ENCODE measurements around the gene NKX1-1. TPM values are rescaled to one million over a fixed set of nuclear protein-coding genes. Genes with fewer than 3 reads are reported as not detected.
A peak's percentile ranks its signal among the peaks of the same experiment; 100 is the strongest.

NKX1-1 gene
- total RNA-seq, 2 experiments from 2014 or later, result not detected

GRCh38 chr4:1449475-1449832, 43.2 kb upstream of the NKX1-1 start:
- no peak for DNase-seq

DNA sequence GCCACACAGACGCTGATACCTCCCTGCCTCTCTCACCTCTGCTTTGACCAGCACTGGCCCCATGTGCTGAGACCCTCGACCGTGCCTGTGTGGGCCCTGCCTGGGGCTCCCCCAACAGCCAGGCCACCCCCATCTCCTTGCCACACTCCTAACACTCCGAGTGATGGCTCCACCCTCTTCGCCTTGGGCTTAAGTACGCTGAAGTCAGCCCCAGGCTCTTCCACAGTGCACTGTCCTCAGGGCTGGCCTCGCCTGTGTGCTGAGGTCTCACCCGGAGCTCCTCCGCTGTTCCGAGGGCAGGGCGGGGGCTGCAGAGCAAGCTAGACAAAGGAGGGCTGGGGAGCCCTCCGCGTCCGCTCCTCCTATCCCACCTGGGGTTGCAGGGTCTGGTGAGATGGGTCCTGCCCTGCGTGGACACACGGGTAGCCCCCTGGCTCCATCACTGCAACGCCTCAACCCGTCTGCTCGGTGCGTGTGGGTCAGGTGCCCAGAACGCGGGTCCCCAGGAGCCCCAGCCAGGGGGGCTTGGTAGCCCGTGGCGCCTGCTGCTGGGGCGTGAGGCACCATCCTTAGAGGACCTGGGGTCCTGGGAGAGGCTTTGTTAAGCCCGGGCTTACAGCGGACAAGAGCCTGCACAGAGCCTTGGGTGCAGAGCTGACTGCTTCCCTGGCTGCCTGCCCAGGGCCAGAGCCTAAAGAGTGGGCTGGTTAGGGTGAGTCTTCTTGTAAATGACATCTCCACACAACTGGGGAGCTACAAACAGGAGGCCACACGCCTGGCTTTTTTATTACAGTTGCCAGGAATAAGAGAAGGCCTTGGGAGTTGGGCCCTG, 42.6 kb upstream of the NKX1-1 start:
- Mint-ChIP-seq H3K4me3 (no peak overlapping the region), H3K36me3 (ENCODE audit: low read depth) (no peaks in the 10 kb centered on the region), H3K27ac (no peak overlapping the region), H3K9me3 (peaks cover 18% of the 10 kb centered on the region), H3K4me1 (ENCODE audit: low read depth) (no peaks in the 10 kb centered on the region), H3K27me3 (peaks cover 22% of the 10 kb centered on the region)
- Histone ChIP-seq H3K36me3 (ENCODE audit: insufficient read depth, low read length) (no peaks in the 10 kb centered on the region), H3K27me3 (ENCODE audit: control insufficient read depth in 1 of 2, insufficient read depth in 2 of 2, low read length in 2 of 2) (peaks cover 0 to 12% of the 10 kb centered on the region in 2 experiments), H3K27ac (ENCODE audit: low read depth in 1 of 2, low read length in 2 of 2) (no peak overlapping the region), H3K4me3 (ENCODE audit: low read length) (no peak overlapping the region), H3K9me3 (ENCODE audit: control insufficient read depth in 1 of 2, insufficient read depth in 1 of 2, low read length in 2 of 2) (peaks cover 0 to 27% of the 10 kb centered on the region in 2 experiments), H3K4me1 (ENCODE audit: insufficient read depth, low read length) (no peaks in the 10 kb centered on the region)
- ATAC-seq (ENCODE audit: poor library complexity) (no peak), DNase-seq (peak in 1 of 14 experiments; percentile 6)
- intact Hi-C loops (cut with DNase I, micrococcal nuclease), result no loop called here
- TF ChIP-seq, protein P1, sequence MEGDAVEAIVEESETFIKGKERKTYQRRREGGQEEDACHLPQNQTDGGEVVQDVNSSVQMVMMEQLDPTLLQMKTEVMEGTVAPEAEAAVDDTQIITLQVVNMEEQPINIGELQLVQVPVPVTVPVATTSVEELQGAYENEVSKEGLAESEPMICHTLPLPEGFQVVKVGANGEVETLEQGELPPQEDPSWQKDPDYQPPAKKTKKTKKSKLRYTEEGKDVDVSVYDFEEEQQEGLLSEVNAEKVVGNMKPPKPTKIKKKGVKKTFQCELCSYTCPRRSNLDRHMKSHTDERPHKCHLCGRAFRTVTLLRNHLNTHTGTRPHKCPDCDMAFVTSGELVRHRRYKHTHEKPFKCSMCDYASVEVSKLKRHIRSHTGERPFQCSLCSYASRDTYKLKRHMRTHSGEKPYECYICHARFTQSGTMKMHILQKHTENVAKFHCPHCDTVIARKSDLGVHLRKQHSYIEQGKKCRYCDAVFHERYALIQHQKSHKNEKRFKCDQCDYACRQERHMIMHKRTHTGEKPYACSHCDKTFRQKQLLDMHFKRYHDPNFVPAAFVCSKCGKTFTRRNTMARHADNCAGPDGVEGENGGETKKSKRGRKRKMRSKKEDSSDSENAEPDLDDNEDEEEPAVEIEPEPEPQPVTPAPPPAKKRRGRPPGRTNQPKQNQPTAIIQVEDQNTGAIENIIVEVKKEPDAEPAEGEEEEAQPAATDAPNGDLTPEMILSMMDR (IDR thresholded peaks at IDR 0.05), result no peak
- POLR2A ChIA-PET, result no interaction called here
- CTCF ChIA-PET, result no interaction called here

More at GRCh38 chr4:1449475-1449832, 43.2 kb upstream of the NKX1-1 start:
- H3K27me3 Mint-ChIP-seq, result peaks cover 20% of the 10 kb centered on the region
- H3K36me3 Mint-ChIP-seq (ENCODE audit: low read depth), result no peaks in the 10 kb centered on the region
- H3K4me3 ChIP-seq (ENCODE audit: low read length), result no peak overlapping the region
- H3K27ac Mint-ChIP-seq, result no peak overlapping the region
- no peaks in the 10 kb centered on the region for H3K4me1 ChIP-seq (ENCODE audit: insufficient read depth, low read length)
- no peaks in the 10 kb centered on the region for H3K36me3 ChIP-seq (ENCODE audit: insufficient read depth, low read length)
- intact Hi-C loops (cut with DNase I, micrococcal nuclease), result no loop called here
- H3K9me3 ChIP-seq (ENCODE audit: control insufficient read depth in 1 of 2, insufficient read depth in 1 of 2, low read length in 2 of 2), result peaks cover 0 to 27% of the 10 kb centered on the region in 2 experiments
- no peak for ATAC-seq (ENCODE audit: poor library complexity)
- peaks cover 0 to 12% of the 10 kb centered on the region in 2 experiments for H3K27me3 ChIP-seq (ENCODE audit: control insufficient read depth in 1 of 2, insufficient read depth in 2 of 2, low read length in 2 of 2)
- CTCF ChIA-PET, result no interaction called here
- H3K4me3 Mint-ChIP-seq, result no peak overlapping the region
- H3K27ac ChIP-seq (ENCODE audit: low read depth in 1 of 2, low read length in 2 of 2), result no peak overlapping the region
- TF ChIP-seq, protein P1 (IDR thresholded peaks at IDR 0.05), result no peak
- H3K9me3 Mint-ChIP-seq, result peaks cover 21% of the 10 kb centered on the region
- H3K4me1 Mint-ChIP-seq (ENCODE audit: low read depth), result no peaks in the 10 kb centered on the region
- POLR2A ChIA-PET, result no interaction called here

GRCh38 chr4:1447676-1448588, 41.7 kb upstream of the NKX1-1 start:
- H3K4me1 ChIP-seq (ENCODE audit: insufficient read depth, low read length), result no peaks in the 10 kb centered on the region
- Mint-ChIP-seq H3K27me3 (peaks cover 21% of the 10 kb centered on the region), H3K36me3 (ENCODE audit: low read depth) (no peaks in the 10 kb centered on the region), H3K4me1 (ENCODE audit: low read depth) (no peaks in the 10 kb centered on the region), H3K9me3 (peaks cover 9% of the 10 kb centered on the region), H3K4me3 (no peak overlapping the region), H3K27ac (no peak overlapping the region)
- intact Hi-C loops (cut with DNase I, micrococcal nuclease), result no loop called here
- H3K27me3 ChIP-seq (ENCODE audit: control insufficient read depth in 1 of 2, insufficient read depth in 2 of 2, low read length in 2 of 2), result peaks cover 0 to 12% of the 10 kb centered on the region in 2 experiments
- CTCF ChIA-PET, result no interaction called here
- H3K27ac ChIP-seq (ENCODE audit: low read depth in 1 of 2, low read length in 2 of 2), result no peak overlapping the region
- POLR2A ChIA-PET, result no interaction called here
- peaks cover 0 to 27% of the 10 kb centered on the region in 2 experiments for H3K9me3 ChIP-seq (ENCODE audit: control insufficient read depth in 1 of 2, insufficient read depth in 1 of 2, low read length in 2 of 2)
- ATAC-seq (ENCODE audit: poor library complexity) (no peak), DNase-seq (peak in 1 of 14 experiments; percentile 10)
- no peak overlapping the region for H3K4me3 ChIP-seq (ENCODE audit: low read length)
- TF ChIP-seq, protein P1 (IDR thresholded peaks at IDR 0.05), result no peak
- H3K36me3 ChIP-seq (ENCODE audit: insufficient read depth, low read length), result no peaks in the 10 kb centered on the region

Data from CD4-positive, alpha-beta T cell (primary cell).